Measurements from ENCODE around the gene FHL1. TPM values are rescaled to one million over a fixed set of nuclear protein-coding genes. Genes with fewer than 3 reads are reported as not detected.

FHL1 gene
- total RNA-seq, 2 experiments from 2014 or later = 19.3 to 19.8 TPM

Other genes with a start within 250 kb of the FHL1 start
- 10 to 100 TPM; 16.1 to 18.1 TPM for gene MMGT1, start 173.5 kb upstream of the FHL1 start, total RNA-seq
- gene SLC9A6, start 162.1 kb upstream of the FHL1 start, total RNA-seq = 10 to 100 TPM; 11.8 to 12.6 TPM
- gene MAP7D3, start 103.9 kb downstream of the FHL1 start, total RNA-seq = 10 to 100 TPM; 16.8 to 22.7 TPM
- gene ADGRG4, start 153.4 kb downstream of the FHL1 start, total RNA-seq = not detected

Measured in activated CD4-positive, alpha-beta T cell treated with anti-CD3 and anti-CD28 coated beads for 36 hours (primary cell).